UCSD-AML1 (cell line): Measurements from ENCODE around the gene CCDC9B.

Source experiments
- DNase-seq: peaks from one replicate; lab custom pipeline; 2025; ENCODE audit not compliant: unreplicated experiment; lab: John Stamatoyannopoulos, UW

The CCDC9B gene

DNA sequence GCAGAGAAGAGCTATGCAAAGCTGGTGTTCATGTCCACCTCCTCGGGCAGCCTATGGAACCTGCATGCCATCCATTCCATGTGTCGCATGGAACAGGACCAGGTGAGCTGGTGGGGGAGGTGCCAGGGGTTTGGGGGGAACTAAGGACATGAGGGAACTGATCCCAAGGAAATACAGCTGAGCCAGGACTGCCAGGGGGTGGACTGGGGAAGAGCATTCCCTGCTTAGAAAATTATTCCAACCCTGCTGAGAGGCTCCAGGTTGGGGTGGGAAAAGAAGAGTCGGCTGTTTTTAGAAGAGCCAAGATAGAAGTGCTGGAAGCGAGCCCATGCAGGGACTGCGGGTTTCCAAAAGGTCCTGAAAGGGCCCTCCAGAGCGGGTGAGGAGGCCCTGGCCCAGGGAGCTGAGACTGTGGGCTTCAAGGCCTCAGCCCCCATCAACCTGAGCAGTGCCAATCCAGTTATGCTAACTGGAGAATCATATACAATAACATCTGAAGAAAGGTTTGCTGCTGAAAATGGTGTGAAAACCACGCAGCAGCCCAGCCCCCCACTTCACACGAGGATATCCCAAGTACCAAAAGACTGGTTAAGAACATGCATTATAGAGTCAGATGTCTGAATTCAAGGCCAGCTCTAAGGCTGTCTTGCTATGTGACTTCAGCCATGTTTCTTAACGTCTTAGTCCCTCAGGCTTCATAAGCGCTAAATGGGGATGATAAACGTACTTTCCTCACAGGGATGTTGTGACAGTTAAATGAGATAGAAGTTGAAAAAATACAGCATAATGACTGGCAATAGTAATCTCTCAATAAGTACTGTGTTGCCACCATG lies 25.1 kb upstream of the CCDC9B start:
- DNase-seq: no peak

DNA sequence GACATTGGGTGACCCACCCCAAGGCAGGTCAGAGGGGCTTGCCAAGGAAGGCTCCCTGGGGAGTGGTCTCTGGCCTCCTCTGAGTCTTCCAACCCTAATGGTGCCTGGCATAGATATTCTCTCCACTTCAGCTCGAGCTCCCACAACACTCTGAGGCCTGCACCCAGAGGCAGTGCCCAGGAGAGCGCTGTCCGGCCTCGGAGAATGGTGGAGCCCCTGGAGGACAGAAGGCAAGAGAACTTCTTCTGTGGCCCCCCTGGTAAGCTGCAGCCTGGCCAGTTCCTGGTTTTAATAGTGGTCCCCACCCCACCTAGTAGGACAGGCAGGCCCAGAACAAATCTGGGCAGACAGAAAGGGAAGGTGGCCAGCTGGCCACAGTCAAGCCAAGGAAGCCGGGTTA lies 24.3 kb upstream of the CCDC9B start:
- no peak for DNase-seq

DNA sequence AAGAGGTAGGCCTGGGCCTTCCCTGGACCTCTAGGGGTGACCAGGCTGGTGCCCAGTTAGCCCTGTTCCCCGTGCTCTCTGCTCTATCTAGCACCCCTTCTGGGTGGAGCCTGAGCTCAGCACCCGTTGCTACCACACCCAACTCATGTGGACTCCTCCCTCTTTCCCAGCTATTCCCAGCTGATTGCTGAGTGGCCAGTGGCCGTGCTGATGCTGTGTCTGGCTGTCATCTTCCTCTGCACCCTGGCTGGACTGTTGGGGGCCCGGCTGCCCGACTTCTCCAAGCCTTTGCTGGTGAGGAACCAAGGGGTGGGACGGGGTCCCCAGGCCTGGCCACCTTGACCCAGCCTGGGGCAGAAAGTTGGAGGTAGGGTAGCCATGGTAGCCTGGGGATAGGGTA lies 23.5 kb upstream of the CCDC9B start:
- DNase-seq: no peak

DNA sequence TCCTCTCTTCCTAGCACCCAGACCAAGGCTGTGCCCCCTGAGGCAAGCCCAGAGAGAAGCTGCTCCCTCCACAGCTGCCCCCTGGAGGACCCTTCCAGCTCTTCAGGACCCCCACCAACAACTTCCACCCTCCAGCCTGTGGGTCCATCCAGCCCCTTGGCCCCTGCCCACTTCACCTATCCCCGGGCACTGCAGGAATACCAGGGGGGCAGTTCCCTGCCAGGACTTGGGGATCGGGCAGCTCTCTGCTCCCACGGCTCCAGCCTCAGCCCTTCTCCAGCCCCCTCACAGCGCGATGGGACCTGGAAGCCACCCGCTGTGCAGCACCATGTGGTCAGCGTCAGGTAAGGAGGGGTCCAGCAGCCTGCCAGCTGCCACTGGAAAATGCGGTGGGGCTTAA lies 22.9 kb upstream of the CCDC9B start:
- no peak for DNase-seq

DNA sequence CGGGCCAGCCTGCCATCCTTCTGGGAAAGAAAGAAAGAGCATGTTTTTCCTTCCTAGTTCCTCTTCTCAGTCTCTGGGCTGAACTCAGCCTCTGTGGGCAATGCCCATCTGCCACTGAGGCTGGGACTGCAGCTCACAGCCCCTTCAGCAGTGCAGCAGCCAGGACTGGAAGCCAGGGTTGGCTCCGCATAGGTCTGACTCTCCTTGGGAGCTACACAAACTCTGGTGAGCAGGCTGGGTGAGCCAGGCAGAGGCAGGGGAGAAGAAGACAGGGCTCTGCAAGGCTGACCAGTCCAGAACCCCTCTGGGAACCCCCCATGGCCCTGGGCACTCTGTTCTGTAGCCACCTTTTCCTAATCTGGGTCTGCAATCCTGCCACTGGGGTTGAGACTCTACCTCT lies 20.9 kb upstream of the CCDC9B start:
- no peak for DNase-seq

DNA sequence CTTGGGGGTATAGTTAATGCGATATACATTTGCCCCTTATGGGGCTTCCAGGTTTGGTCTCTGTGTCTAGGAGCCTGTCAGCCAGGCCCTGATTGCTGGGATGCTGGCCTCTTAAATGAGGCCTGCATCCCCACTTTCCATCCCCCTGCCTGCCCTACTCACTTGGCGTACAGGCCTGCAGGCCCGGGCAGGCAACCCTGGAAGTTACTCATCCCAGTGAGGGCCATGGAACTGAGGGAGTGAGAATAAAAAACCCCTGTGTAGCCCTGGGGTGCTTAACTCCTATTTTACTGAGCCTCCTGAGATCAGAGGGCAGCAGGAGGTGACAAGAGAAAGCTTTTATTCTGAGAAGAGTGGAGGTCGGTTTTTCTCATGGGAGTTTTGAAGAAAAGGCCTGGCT lies 19.3 kb upstream of the CCDC9B start:
- DNase-seq: no peak

DNA sequence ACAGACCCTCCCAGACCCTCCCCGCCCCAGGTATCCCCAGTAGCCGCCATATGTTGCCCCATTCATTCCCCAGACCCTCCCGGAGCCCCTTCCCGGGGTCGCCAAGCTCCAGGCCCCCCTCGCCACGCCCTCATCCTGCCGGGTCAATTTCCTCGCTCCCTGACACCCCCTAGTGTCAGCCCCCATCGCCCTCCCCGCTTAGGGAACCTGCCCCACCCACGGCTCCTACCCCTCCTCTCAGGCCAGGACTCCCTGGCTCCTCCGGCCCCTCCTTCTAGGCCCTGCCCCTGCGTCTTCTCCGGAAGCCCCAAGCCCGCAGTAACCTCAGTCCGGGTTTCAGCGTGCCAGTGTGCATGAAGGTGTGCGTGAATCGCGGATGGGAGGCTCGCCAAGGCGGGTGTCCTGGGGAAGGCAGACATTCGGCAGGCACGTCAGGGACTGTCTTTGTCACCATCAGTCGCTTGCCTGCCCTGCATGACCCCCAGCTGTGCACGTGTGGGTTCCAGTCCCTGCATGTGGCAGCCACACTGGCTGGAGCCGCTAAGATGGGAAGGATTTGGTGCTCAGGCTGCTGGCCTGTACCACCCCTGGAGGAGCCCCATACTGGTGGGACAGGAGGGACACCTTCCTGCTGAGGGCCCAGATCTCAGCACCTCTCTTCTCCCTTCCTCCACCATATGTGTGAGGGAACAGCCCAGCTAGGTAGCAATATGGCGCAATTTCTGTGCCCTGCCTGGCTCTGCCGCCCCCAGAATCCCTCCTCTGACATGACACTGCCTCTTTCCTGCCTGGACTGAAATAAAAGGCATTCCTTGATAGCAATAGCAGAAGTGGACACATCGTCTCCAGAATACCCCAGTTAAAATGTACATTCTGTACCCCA lies 18.0 kb upstream of the CCDC9B start:
- peak; percentile 59 for DNase-seq

DNA sequence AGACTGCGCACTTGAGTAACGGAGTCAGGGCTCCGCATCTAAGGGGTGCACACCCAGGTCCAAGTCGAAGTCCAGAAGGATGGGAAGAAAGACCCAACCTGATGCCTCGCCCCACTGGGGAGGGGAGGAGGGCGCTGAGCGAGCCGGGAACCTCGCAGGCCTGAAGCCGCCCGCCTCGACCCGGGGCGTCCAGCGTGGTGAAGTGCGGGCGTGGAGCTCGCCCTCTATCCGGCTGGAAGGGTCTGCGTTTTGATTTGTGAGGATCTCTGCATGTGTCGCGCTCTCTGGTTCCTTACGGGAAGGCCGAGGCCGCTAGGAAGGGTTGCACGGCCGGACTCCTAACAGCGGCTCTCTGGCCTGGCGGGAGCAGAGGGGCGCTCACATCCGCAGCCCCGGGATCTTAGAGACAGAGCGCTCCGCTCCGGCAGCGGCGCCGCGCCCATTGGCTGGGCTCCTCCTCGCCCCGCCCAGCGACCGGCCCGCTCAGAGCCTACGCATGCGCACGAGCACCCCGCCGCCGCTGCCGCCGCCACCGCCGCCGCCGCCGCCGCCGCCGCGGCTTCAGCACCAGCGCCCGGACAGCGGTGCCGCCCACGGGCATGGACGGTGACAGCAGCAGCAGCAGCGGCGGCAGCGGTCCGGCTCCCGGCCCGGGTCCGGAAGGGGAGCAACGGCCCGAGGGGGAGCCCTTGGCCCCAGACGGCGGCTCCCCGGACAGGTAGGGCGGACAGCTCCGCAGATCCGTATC lies 17.2 kb upstream of the CCDC9B start, which contains the start of gene DISP2:
TSS of gene DISP2 (plus strand) at position 497 of the 748 bp plus-strand sequence. CDS start at position 600, 103 bp downstream.
- peak; percentile 88 for DNase-seq

DNA sequence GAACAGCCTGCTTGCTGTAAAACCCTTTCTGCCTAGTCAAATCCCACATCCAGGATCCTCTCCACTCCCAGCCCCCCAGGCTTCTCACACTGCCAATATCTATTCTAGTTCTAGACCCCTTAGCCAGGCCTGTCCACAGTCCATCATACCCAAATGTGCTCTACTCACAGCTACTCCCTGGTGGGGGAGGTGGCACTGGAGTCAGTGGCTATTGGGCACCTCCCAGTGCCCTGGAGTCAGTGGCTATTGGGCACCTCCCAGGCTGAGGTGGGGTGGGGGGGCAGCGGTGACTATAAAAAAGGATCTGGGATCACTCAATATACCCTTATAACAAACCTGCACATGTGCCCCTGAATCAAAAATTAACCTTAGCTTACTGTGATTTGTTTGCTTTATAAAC lies 16.5 kb upstream of the CCDC9B start:
- no peak for DNase-seq

DNA sequence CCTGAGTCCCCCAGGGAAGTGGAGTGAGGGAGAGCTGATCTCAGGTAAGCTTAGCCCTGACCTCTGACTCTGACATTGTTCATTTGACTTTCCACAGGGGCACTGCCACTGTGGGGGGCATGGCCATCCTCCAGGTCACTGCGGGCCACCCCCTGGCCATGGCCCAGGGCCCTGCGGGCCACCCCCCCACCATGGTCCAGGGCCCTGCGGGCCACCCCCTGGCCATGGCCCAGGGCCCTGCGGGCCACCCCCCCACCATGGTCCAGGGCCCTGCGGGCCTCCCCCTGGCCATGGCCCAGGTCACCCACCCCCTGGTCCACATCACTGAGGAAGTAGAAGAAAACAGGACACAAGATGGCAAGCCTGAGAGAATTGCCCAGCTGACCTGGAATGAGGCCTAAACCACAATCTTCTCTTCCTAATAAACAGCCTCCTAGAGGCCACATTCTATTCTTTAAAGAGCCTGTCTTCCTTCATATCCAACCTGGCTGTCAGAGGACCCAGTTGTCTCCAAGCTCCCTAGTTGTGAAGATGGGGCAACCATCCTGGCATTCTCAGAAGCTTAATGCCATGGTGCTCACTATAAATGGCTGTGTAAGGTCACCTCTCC lies 15.3 kb upstream of the CCDC9B start:
- no peak for DNase-seq

DNA sequence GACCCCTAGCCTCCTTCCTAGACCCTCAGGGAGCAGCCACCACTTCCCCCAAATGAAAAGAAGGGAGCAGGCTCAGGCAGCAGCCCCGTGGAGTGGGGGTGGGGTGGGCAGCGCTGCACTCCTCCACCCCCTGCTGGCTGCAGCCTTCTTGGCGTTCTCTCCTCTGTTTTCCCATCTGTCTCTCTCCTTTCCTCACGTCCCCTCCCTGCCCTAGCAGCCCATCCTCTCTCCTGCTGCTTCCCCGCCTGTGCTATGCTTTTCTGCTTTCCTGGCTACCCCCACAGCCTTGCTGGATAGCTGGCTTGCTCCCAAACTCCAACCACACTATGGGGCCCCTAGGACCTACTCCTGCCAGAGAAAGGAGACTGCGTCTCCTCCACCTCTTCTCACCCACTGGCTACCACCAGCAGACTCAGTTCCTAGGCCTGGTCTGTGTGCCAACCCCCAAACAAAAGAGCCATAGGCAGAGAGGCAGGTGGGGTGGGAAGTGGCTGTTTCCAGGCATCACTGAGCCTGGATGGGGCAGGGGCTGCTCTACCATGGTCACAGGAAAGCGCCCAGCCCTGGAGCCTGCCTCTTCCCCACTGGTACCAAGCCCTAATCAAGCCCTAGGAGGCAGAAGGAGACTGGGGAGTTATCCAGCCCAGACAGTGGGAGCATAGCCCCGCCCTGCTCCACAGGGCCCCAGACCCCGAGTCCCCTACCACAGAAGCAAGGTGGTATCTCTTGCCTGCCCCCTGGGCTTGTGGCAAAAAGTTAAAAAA lies 13.9 kb upstream of the CCDC9B start:
- DNase-seq: peak; percentile 38

DNA sequence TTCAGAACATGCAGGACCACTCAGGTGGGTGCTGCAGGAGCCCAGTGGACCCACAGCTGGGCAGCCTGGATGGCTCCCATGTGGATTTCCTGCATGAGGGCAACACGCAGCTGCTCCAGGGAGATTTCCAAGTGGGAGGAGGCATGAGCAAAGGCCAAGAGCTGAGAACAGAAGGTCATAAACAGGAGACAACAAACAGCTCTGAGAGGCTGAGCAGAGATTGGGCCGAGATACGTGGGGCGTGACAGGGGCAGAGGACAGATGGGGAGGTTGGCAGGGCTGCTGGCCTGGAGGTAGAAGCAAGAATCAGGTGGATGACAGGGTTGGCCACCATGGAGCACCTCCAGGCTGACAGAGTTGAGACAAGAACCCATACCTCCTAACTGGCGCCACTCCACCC lies 13.0 kb upstream of the CCDC9B start:
- DNase-seq: no peak

DNA sequence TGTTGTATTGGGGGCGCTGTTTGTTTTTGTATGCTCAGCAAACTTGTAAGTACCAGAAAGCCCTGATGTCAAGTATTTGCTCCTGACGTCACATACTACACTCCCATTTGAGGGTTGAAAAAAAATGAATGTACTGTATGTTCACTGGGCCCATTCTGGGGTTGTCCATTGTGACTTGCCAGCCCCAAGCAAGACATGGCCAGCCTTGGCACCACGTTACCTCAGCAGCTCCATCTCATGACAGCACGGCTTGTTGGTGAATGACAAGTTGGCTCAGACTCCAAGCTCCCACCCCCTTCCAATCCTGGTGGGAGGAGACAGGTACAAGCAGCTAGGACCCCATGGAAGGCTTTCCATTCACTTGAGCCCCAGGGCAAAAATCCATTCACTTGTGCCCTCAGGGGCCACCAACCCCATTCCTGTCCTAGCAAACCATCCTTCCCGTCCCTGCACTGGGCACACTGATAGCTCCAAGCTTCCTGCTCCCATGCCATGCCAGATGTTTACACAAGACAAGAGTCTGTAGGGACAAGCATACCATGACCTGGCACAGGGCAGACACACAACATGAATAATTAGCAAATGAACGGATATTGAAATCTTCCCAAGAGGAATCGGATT lies 11.7 kb upstream of the CCDC9B start:
- no peak for DNase-seq

DNA sequence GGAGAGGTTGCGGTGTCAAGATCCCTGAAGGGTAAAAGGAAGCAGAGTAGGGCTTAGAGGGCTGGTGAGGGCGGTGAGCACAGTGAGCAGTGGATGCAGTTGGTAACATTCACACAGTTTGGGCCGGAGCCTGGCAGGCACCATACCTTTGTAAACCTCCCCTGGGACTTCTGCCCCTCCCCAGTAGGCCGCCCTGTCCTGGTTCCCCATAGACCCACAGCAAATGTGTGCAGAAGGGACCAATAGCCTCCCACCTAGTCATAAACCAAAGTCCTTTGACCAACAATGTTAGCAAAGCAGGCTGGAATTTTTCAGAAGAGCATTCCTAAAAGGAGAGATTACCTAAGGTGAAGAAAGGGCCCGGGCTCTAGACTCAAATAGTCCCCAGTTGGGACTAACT lies 8.4 kb upstream of the CCDC9B start:
- DNase-seq: no peak

DNA sequence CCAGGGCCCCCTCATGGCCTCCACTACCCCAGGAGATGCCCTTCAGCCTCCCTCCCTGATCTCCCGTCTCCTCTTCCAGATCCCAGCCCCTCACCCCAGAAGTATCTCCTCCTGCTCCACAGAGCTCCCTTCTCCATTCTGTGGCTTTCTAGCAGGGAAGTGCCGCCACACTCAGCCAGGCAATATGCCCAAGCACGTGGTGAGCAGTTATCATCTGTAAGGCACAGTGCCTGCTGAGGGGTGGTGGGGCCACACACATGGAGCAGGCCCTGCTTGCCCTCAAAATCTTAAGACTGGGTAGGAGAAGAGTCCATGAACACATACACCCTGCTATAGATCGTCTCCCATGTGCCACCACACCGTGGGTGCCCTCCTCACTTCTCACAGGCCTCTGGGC lies 7.7 kb upstream of the CCDC9B start:
- DNase-seq: no peak

DNA sequence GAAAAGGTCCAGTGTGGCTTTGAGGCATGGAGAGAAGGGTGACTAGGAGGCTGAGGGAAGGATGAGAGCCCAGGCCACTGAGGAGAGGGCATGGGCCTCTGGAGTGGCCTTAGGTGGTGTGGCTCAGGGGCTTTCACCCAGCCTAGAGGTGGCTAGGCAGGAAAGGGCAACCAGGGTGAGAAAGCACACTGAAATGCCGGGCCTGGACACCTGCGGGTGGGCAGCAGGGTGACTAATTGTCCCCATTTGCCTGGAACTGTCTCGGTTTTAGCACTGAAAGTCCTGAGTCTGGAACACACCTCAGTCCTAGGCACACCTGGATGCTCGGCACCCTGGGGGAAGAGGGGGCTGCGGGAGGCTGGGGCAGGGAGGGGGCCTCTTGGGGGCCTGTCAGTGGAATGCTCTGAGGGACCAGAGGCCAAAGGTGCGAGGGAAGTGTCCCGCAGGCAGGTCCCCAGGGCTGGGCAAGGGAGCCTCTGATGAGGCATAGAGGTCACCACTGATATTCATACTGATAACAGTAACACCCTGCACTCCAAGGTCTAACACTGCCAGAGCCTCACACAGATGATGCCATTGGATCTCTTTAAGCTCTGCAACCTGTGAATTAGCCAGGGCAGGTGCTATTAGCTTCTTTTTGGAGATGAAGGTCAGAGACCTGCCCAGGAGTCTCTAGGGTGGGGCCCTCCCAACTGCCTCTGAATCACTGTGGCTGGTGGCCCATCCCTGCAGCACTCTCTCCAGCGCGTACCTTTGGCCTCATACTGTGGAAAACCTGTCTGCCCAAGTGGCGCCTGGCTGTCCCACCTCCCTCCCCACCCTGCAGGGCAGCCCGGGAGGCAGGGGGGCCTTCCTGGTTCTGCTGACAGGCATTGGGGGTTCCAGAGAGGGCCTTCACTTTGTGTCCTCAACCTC lies 7.1 kb upstream of the CCDC9B start:
- no peak for DNase-seq

DNA sequence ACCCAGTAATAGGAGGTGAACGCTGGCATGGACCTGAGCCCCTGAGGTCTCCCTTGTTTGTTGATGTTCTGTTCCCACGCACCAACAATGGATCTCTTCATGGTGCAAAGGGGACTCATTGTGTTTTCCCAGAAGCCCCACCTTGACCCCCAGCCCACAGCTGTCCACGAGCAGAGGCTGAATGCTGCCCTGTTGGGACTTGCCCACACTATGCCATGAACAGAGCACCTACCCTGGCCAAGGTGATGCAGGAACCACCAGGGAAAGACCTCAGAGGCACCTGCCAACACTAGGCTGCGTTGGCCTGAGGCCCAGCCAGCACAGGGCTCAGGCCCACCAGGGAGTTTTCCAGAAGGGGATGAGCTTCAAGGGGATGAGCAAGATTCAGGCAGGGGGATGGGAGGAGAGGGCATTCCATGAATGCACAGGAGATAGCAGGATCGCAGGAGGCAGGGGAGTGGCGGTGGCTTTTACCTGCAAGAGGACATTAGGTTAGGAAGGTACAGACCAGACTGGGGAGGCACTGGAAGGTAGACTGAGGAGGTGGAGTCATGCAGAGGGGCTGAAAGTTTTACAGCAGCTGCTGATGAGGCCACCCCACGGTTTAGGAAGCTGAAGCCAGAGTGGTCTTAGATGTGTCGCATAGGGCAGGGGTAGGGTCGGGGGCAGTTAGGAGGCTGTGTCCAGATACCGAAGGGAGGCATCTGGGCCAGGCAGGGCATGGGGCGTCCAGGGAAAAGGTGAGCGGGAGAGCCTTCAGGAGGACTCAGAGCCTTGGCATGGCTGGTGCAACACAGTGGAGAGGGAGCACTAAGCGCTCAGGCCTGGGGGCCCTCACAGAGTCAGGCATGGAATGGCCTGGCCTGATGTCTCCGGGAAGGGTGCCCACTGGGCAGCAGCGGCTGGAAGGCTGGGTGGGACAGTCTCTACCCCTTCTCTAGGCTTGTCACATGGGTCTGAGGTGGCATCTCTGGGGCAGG lies 6.1 kb upstream of the CCDC9B start:
- DNase-seq: no peak
